ENCODE measurements around the gene ENPP7. TPM values are rescaled to one million over a fixed set of nuclear protein-coding genes. Genes with fewer than 3 reads are reported as not detected.

ENPP7 gene
- total RNA-seq, 1 donor from 2014 or later, result 0.48 TPM

DNA sequence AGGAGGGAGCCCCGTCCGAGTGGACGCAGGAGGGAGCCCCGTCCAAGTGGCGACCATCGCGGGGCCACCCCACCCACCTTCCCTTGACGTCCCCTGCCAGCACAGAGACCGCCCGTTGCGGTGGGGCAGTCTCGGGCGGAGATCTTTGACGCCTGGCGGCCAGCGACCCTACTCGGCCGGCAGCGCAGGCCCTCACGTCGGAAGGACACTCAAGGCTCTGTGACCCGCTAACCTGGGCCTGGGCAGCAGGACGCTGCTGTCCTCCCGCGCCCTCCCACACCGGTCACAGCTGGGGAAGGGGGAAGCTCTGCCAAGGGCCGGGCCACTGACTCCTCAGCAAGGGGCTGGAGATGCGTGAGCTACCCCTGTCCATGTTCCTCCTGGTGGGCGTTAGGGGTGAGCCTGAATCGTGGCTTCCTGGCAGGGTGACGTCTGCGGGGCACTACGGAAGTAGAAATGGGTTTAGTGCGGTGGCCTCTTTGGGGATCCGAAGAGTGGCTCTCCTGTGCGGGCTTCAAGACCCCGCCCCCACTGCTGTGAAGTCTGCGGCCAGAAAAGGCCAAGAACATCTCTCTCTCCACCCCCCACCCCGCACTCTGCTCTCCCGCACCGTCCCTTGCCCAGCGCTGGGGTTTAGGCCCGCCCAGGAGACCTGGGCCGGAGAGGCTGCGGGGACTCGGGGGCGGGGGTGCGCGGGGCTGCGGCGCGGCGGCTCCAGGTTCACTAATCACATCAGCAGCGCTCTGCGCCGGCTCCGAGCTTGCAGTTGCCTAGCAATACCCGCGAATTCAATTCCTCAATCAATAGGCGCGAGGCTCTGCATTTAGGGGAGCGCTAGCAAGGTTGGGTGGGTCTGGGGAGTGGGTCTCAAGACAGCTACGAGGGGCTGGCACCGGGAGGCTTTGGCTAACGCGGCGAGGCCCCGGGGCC is 60.3 kb downstream of the ENPP7 start:
- no peak for DNase-seq (ENCODE audit: low spot score)

DNA sequence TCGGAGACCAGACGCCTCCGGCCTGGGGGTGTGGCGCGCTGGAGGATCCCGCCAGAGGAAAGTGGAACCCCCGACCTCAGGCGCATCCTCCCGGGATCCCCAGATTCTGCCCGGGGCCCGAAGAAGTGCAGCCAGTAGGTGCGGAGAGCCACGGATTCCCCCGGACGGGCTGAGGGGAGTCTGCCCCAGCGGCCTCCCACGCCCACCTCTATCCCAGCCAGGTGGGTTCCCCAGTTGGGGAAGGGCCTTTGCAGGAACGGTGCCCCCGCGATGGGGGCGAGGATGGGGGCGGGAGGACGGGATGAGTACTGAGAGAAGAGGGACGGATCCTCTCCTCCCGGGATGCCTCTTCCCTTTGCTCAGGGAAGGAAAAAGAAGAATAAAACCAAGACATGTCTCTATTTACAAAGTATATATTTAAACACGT is 61.0 kb downstream of the ENPP7 start:
- no peak for DNase-seq (ENCODE audit: low spot score)

Other genes with a start within 250 kb of the ENPP7 start
- gene RBFOX3, start 119.9 kb upstream of the ENPP7 start, total RNA-seq (ENCODE audit: insufficient read depth, low replicate concordance), result 9.1 TPM
- gene CBX2, start 47.2 kb downstream of the ENPP7 start, total RNA-seq (ENCODE audit: insufficient read depth, low replicate concordance), result 2.2 TPM
- gene CBX8, start 66.1 kb downstream of the ENPP7 start, total RNA-seq (ENCODE audit: insufficient read depth, low replicate concordance), result 3.1 TPM
- 7.2 TPM for gene CBX4, start 108.5 kb downstream of the ENPP7 start, total RNA-seq (ENCODE audit: insufficient read depth, low replicate concordance)